ENCODE results near the gene SHC4. TPM values are rescaled to one million over a fixed set of nuclear protein-coding genes. Genes with fewer than 3 reads are reported as not detected.

The SHC4 gene
- total RNA-seq, 1 experiment from 2014 or later = 0.63 TPM

GRCh38 chr15:48928877-48929538 is 34.7 kb downstream of the SHC4 start:
- H3K9me3 Mint-ChIP-seq = no peaks in the 10 kb centered on the region
- H3K4me1 Mint-ChIP-seq = peaks cover 2% of the 10 kb centered on the region; the same call in 1 of the 2 replicates
- no peak overlapping the region for H3K4me3 Mint-ChIP-seq
- no peaks in the 10 kb centered on the region for H3K27me3 Mint-ChIP-seq (ENCODE audit: low read depth)
- no peaks in the 10 kb centered on the region for H3K36me3 Mint-ChIP-seq
- CTCF ChIA-PET = interaction anchor here (1.2 kb wide), 1 partner anchor 47 kb away, joined by 4 read pairs; no protein-coding TSS in a partner anchor
- no peak for TF ChIP-seq ZNF121 (CRISPR knock-in tag; IDR thresholded peaks at IDR 0.05)
- TF ChIP-seq ZNF138 (CRISPR knock-in tag; conservative IDR thresholded peaks at IDR 0.05) = no peak
- no peak for TF ChIP-seq RELA (CRISPR knock-in tag; IDR thresholded peaks at IDR 0.05; ENCODE audit: borderline replicate concordance)
- TF ChIP-seq FOXP4 (CRISPR knock-in tag; IDR thresholded peaks at IDR 0.05) = no peak
- TF ChIP-seq CREM (CRISPR knock-in tag; IDR thresholded peaks at IDR 0.05) = no peak
- no peak for DNase-seq (ENCODE audit: low spot score)
- POLR2A ChIA-PET = no interaction called here
- no peak overlapping the region for H3K27ac Mint-ChIP-seq
- no peak for ATAC-seq

GRCh38 chr15:48925714-48926223 is 38.0 kb downstream of the SHC4 start:
- TF ChIP-seq NFE2L1 (CRISPR knock-in tag; IDR thresholded peaks at IDR 0.05) (no peak), ATF1 (CRISPR knock-in tag; IDR thresholded peaks at IDR 0.05) (no peak), ZSCAN18 (CRISPR knock-in tag; IDR thresholded peaks at IDR 0.05) (no peak), ZNF416 (CRISPR knock-in tag; IDR thresholded peaks at IDR 0.05) (no peak), CREM (CRISPR knock-in tag; IDR thresholded peaks at IDR 0.05) (no peak), ZNF512 (CRISPR knock-in tag; IDR thresholded peaks at IDR 0.05; ENCODE audit: borderline replicate concordance) (no peak)
- no peaks in the 10 kb centered on the region for H3K9me3 Mint-ChIP-seq
- no peak overlapping the region for H3K4me3 Mint-ChIP-seq
- ChIA-PET POLR2A (no interaction called here), CTCF (no interaction called here)
- no peaks in the 10 kb centered on the region for H3K27me3 Mint-ChIP-seq (ENCODE audit: low read depth)
- H3K27ac Mint-ChIP-seq = no peak overlapping the region
- H3K4me1 Mint-ChIP-seq = peaks cover 2% of the 10 kb centered on the region; the same call in 1 of the 2 replicates
- no peak for ATAC-seq
- DNase-seq (ENCODE audit: low spot score) = no peak
- H3K36me3 Mint-ChIP-seq = no peaks in the 10 kb centered on the region

GRCh38 chr15:48924528-48925393 is 39.0 kb downstream of the SHC4 start:
- POLR2A ChIA-PET = no interaction called here
- Mint-ChIP-seq H3K4me3 (no peak overlapping the region), H3K4me1 (peaks cover 2% of the 10 kb centered on the region; the same call in 1 of the 2 replicates), H3K27ac (no peak overlapping the region), H3K27me3 (ENCODE audit: low read depth) (no peaks in the 10 kb centered on the region), H3K36me3 (no peaks in the 10 kb centered on the region), H3K9me3 (no peaks in the 10 kb centered on the region)
- no peak for DNase-seq (ENCODE audit: low spot score)
- no peak for ATAC-seq
- CTCF ChIA-PET = interaction anchor here (1.0 to 1.2 kb wide), 3 partner anchors 11 to 69 kb away, joined by 3 to 5 read pairs (median 3); no protein-coding TSS in a partner anchor
- no peak for TF ChIP-seq PREB (CRISPR knock-in tag; IDR thresholded peaks at IDR 0.05; ENCODE audit: borderline replicate concordance)
- no peak for TF ChIP-seq CBFB (CRISPR knock-in tag; IDR thresholded peaks at IDR 0.05; ENCODE audit: low read depth)
- no peak for TF ChIP-seq ZNF416 (CRISPR knock-in tag; IDR thresholded peaks at IDR 0.05)
- no peak for TF ChIP-seq ATF2 (CRISPR knock-in tag; IDR thresholded peaks at IDR 0.05; ENCODE audit: borderline replicate concordance, low read depth)
- no peak for TF ChIP-seq ARID4B (CRISPR knock-in tag; IDR thresholded peaks at IDR 0.05; ENCODE audit: borderline replicate concordance)
